ENCODE measurements around the gene TASOR.

DNA sequence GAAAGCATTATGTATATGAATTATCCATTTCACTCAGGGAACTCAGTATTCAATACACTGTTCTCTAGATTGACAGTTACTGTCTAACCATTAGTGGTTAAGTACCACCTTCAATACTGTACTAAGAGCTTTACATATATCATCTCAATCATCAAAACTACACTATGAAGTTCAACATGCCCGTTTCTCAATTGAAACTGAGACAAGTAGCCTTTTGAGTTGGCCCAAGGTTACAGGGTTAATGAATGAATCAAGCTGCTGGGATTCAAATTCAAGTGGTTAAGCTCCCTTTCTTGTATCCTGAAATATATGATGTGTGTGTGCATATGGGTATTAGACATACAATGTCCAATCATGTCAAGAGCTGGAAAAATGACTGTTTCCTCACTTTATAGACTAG lies 5.8 kb downstream of the TASOR start:
- TF ChIP-seq, protein P1, sequence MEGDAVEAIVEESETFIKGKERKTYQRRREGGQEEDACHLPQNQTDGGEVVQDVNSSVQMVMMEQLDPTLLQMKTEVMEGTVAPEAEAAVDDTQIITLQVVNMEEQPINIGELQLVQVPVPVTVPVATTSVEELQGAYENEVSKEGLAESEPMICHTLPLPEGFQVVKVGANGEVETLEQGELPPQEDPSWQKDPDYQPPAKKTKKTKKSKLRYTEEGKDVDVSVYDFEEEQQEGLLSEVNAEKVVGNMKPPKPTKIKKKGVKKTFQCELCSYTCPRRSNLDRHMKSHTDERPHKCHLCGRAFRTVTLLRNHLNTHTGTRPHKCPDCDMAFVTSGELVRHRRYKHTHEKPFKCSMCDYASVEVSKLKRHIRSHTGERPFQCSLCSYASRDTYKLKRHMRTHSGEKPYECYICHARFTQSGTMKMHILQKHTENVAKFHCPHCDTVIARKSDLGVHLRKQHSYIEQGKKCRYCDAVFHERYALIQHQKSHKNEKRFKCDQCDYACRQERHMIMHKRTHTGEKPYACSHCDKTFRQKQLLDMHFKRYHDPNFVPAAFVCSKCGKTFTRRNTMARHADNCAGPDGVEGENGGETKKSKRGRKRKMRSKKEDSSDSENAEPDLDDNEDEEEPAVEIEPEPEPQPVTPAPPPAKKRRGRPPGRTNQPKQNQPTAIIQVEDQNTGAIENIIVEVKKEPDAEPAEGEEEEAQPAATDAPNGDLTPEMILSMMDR (IDR thresholded peaks at IDR 0.05), result no peak
- TF ChIP-seq POLR2A (IDR thresholded peaks at IDR 0.05), result no peak
